Chondrocyte (in vitro differentiated cells): ENCODE data around the gene KCTD2. TPM values are rescaled to one million over a fixed set of nuclear protein-coding genes. Genes with fewer than 3 reads are reported as not detected.

Experiments used
- DNase-seq: peaks from one replicate; pipeline ENCODE4 v3.0.0; 2021; ENCODE audit warnings: mixed read lengths, low spot score
- H3K27ac Mint-ChIP-seq: one replicate; pipeline ENCODE4 v1.8.0; 2021; ENCODE audit warnings: mild to moderate bottlenecking, moderate library complexity, mixed read lengths; ENCODE audit not compliant: unreplicated experiment
- H3K27me3 Mint-ChIP-seq: 2 replicates; pipeline ENCODE4 v1.8.0; 2021; ENCODE audit warnings: low read depth, mixed read lengths
- H3K36me3 Mint-ChIP-seq: 2 replicates; pipeline ENCODE4 v1.8.0; 2021; ENCODE audit warnings: low read depth, mixed read lengths
- H3K4me1 Mint-ChIP-seq: 2 replicates; pipeline ENCODE4 v1.8.0; 2021; ENCODE audit warnings: low read depth, mild to moderate bottlenecking, mixed read lengths
- H3K4me3 Mint-ChIP-seq: one replicate; pipeline ENCODE4 v1.8.0; 2021; ENCODE audit warnings: mild to moderate bottlenecking, moderate library complexity, mixed read lengths; ENCODE audit not compliant: unreplicated experiment
- H3K9me3 Mint-ChIP-seq: 2 replicates; pipeline ENCODE4 v1.8.0; 2021; ENCODE audit warnings: low read depth, mixed read lengths
- CTCF ChIP-seq: fragments of 200-600 bp; sonication (generic); IDR thresholded peaks from 2 replicates; pipeline ENCODE4 v1.5.0; 2021; ENCODE audit warnings: antibody characterized with exemption, mild to moderate bottlenecking, moderate library complexity
- total RNA-seq: library from RNA; stranded (reverse); gene quantifications from 3 replicates; pipeline ENCODE4 v1.2.1, GENCODE V29; 2021

KCTD2 gene
- total RNA-seq, 1 donor from 2014 or later: 17.1 TPM

DNA sequence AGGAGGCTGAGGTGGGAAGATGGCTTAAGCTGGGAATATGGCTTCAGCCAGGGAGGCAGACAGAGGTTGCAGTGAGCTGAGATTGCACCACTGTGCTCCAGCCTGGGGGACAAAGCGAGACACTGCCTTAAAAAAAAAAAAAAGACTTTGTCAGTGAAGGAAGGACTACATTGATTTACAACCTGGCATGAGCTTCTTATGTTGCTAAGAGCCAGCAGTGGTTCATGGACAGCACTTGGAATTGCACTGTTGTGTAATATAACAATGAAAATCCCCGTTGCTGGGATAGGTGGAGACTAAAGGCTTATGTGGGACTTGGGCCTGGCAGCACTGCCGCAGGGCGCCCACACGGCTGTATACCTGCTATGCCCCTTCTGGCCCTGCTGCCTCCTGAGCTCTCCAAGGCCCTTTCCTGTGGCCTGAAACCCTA lies 26.6 kb downstream of the KCTD2 start:
- Mint-ChIP-seq H3K36me3 (no peaks in the 10 kb centered on the region), H3K9me3 (no peaks in the 10 kb centered on the region), H3K4me3 (no peak overlapping the region), H3K4me1 (peaks cover 12% of the 10 kb centered on the region), H3K27ac (no peak overlapping the region), H3K27me3 (no peaks in the 10 kb centered on the region)
- no peak for DNase-seq
- no peak for TF ChIP-seq CTCF

GRCh38 chr17:75074532-75074931 lies 27.5 kb downstream of the KCTD2 start:
- Mint-ChIP-seq H3K27me3 (no peaks in the 10 kb centered on the region), H3K9me3 (no peaks in the 10 kb centered on the region), H3K27ac (no peak overlapping the region), H3K36me3 (no peaks in the 10 kb centered on the region), H3K4me3 (no peak overlapping the region), H3K4me1 (peaks cover 21% of the 10 kb centered on the region)
- TF ChIP-seq CTCF: no peak
- DNase-seq: no peak

- Mint-ChIP-seq H3K27ac (no peak overlapping the region), H3K27me3 (no peaks in the 10 kb centered on the region), H3K4me3 (no peak overlapping the region), H3K9me3 (no peaks in the 10 kb centered on the region), H3K36me3 (no peaks in the 10 kb centered on the region), H3K4me1 (peaks cover 26% of the 10 kb centered on the region)
- DNase-seq: no peak
- no peak for TF ChIP-seq CTCF
These were observed 28.7 kb downstream of the KCTD2 start for GRCh38 chr17:75075597-75076336.

DNA sequence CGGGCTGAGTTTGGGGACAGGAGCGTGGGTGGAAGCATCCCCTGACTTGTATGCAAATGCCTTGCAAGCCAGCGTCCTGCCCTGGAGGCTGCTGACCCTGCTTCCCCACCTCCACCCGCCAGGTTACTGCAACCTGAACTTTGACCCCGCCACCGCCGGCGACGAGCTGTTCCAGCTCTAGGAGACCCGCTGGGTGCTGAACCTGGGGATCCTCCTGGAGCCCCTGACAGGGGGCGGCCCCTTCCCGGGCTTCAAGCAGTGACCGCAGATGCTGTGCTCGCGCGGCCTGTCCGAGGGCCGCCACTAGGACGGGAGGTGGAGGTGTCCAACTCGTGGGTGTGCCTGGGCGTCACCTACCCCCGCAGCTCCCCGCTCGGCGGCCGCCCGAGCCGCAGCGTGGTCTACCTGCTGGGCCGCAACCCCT lies 30.1 kb downstream of the KCTD2 start:
- no peak overlapping the region for H3K27ac Mint-ChIP-seq

More for the DNA sequence above, 30.1 kb downstream of the KCTD2 start:
- Mint-ChIP-seq H3K36me3 (no peaks in the 10 kb centered on the region), H3K9me3 (no peaks in the 10 kb centered on the region), H3K4me1 (peaks cover 28% of the 10 kb centered on the region), H3K4me3 (no peak overlapping the region), H3K27me3 (no peaks in the 10 kb centered on the region)
- DNase-seq: no peak
- TF ChIP-seq CTCF: no peak
